ENCODE measurements around the gene CTNND2. TPM values are rescaled to one million over a fixed set of nuclear protein-coding genes. Genes with fewer than 3 reads are reported as not detected.

CTNND2 gene
- total RNA-seq, 1 experiment from 2014 or later, result 7.0 TPM

- Histone ChIP-seq H4K8ac (replicated peaks; ENCODE audit: insufficient read length, low read depth, low read length) (no peak overlapping the region), H3K79me2 (ENCODE audit: insufficient read depth, low read length) (no peaks in the 10 kb centered on the region), H3K18ac (ENCODE audit: insufficient read length, low read depth, low read length) (no peak overlapping the region), H3K23me2 (ENCODE audit: insufficient read length, low read depth, low read length, poor library complexity, severe bottlenecking) (no peaks in the 10 kb centered on the region), H3K9ac (ENCODE audit: extremely low read depth, insufficient read length, low read length) (no peak overlapping the region), H3K27ac (ENCODE audit: insufficient read length, low read depth, low read length) (no peak overlapping the region), H2AFZ (ENCODE audit: low read length) (no peak overlapping the region), H3K56ac (ENCODE audit: insufficient read length, low read depth, low read length) (no peak overlapping the region), H2BK120ac (ENCODE audit: low read depth, low read length, poor library complexity, severe bottlenecking) (no peak overlapping the region), H2BK12ac (ENCODE audit: insufficient read length, low read depth, low read length) (no peak overlapping the region), H2BK15ac (ENCODE audit: low read depth, low read length) (no peak overlapping the region), H3K14ac (ENCODE audit: insufficient read depth, low read length) (no peak overlapping the region), H2AK5ac (ENCODE audit: insufficient read length, low read length) (no peak overlapping the region), H2BK5ac (ENCODE audit: insufficient read length, low read length) (no peak overlapping the region), H3T11ph (ENCODE audit: low read length) (no peak overlapping the region), H3K4ac (ENCODE audit: low read depth, low read length) (no peak overlapping the region), H2BK20ac (ENCODE audit: low read depth, low read length, poor library complexity, severe bottlenecking) (no peak overlapping the region), H3K4me1 (ENCODE audit: insufficient read depth, low read length) (no peaks in the 10 kb centered on the region), H3K4me2 (ENCODE audit: insufficient read depth, insufficient read length, low read length) (no peak overlapping the region), H3K23ac (ENCODE audit: insufficient read length, low read depth, low read length) (no peak overlapping the region), H4K91ac (ENCODE audit: insufficient read length, low read depth, low read length) (no peak overlapping the region), H3K79me1 (ENCODE audit: insufficient read depth, low read depth, low read length, poor library complexity, severe bottlenecking) (no peaks in the 10 kb centered on the region), H3K27me3 (ENCODE audit: insufficient read depth, low read length) (no peaks in the 10 kb centered on the region), H4K20me1 (ENCODE audit: control insufficient read depth, insufficient read depth, insufficient read length) (no peaks in the 10 kb centered on the region), H3K9me3 (ENCODE audit: control insufficient read depth, low read depth, low read length) (no peaks in the 10 kb centered on the region), H4K5ac (ENCODE audit: insufficient read length, low read depth, low read length) (no peak overlapping the region)
- Mint-ChIP-seq H3K9me3 (peaks cover 8 to 16% of the 10 kb centered on the region in 2 experiments; a peak in 4 of 5 replicates), H3K27me3 (ENCODE audit: low read depth) (no peaks in the 10 kb centered on the region), H3K36me3 (ENCODE audit: insufficient read depth in 1 of 3, low read depth in 3 of 3) (peaks cover 5 to 20% (median 9%) of the 10 kb centered on the region in 3 experiments; a peak in 6 of 7 replicates), H3K4me1 (peaks cover 0 to under 1% of the 10 kb centered on the region in 2 experiments; a peak in 1 of 4 replicates), H3K4me3 (no peak overlapping the region), H3K27ac (no peak overlapping the region)
- no peak for DNase-seq
- no peak for TF ChIP-seq CTCF (conservative IDR thresholded peaks at IDR 0.05)
- WGBS (ENCODE audit: extremely low coverage, insufficient read length, low lambda C conversion rate), result no CpG with 5 or more reads among the region's 8 CpGs
Measured at GRCh38 chr5:11760934-11761603, 143.2 kb downstream of the CTNND2 start.
